ENCODE results near the gene PKM.
"Not testable (repeated sequence)": the region's sequence is repeated elsewhere in the genome, so short reads cannot be mapped to it uniquely, and the experiment has no call there.

Gene PKM

DNA sequence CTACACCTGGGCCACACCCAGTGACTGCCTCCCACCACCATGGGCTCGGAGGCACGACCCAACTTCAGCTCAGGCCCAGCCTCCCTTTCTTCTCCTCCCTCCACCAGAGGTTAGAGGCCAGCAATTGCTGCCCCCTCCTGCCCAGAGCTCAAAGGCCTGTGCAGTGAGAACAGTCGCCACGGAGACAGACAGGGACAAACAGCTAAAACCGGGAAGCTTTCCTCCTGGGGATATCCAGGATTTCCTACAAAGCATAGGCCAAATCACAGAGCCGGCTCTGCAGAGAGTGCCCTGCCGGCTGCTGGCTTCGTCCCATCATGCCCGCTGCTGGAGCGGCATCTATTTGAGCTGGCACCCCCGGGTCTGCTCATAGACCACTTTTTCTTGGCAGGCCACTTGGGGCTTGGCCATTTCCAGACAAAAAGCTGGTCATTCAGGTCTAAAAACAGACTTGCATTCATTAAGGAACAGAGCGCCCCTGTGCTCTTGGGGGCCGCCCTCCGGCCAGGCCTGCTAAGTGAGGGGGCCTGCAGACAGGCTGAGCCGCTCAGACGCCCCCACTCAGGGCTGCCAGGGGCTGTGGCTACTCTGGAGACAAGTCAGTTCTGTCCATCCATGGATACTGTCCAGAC is 50.9 kb downstream of the PKM start:
- Mint-ChIP-seq H3K4me3 (no peak overlapping the region), H3K27me3 (peaks cover 46% of the 10 kb centered on the region), H3K27ac (no peak overlapping the region), H3K9me3 (no peaks in the 10 kb centered on the region), H3K4me1 (no peaks in the 10 kb centered on the region)
- DNase-seq: no peak
- ATAC-seq: no peak

DNA sequence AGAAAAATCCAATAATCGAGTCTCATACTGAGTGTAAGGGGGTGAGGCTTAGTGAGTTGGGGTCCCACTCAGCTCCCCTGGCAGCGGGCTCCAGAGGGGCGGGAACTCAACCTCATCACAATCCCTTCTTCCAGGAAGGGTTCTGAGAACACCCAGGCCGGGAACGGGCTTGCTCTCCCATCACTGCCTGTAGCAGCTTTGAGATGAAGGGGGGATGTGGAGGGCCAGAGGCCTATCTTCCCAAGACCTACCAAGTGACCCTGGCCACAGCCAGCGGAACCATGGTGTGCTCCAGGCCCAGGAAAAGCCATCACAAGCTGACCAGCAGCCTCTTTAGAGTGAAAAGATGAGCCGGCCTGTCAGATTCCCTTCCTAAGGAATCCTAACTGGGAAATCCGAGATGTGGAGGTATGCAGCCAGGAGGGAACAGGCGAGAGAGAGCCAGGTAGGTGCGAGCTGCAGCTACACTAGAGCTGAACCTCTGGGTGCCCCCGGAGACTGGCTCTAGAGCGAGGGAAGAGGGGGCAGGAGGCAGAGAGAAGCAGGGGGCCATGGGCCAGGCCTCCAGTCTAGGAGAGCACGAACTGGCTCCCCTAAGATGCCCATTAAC is 51.9 kb downstream of the PKM start:
- peaks cover 36% of the 10 kb centered on the region for H3K27me3 Mint-ChIP-seq
- H3K27ac Mint-ChIP-seq: no peak overlapping the region
- H3K4me3 Mint-ChIP-seq: no peak overlapping the region
- no peak for DNase-seq
- H3K4me1 Mint-ChIP-seq: no peaks in the 10 kb centered on the region
- no peak for ATAC-seq
- H3K9me3 Mint-ChIP-seq: no peaks in the 10 kb centered on the region

DNA sequence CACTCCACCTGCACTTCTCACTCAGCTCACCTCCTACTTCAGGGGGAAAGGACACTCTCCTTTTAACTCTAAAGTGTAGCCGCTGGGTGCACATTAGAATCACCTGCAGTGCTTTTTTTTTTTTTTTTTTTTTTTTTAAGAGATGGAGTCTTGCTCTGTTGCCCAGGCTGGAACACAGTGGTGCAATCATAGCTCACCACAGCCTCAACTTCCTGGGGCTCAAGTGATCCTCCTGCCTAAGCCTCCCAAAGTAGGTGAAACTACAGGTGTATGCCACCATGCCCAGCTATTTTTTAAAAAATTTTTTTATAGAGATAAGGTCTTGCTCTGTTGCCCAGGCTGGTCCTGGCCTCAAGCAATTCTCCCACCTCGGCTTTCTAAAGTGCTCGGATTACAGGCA is 54.2 kb downstream of the PKM start:
- no peaks in the 10 kb centered on the region for H3K4me1 Mint-ChIP-seq
- peaks cover 12% of the 10 kb centered on the region for H3K27me3 Mint-ChIP-seq
- no peak for DNase-seq
- H3K4me3 Mint-ChIP-seq: no peak overlapping the region
- no peak for ATAC-seq
- no peaks in the 10 kb centered on the region for H3K9me3 Mint-ChIP-seq
- H3K27ac Mint-ChIP-seq: no peak overlapping the region

DNA sequence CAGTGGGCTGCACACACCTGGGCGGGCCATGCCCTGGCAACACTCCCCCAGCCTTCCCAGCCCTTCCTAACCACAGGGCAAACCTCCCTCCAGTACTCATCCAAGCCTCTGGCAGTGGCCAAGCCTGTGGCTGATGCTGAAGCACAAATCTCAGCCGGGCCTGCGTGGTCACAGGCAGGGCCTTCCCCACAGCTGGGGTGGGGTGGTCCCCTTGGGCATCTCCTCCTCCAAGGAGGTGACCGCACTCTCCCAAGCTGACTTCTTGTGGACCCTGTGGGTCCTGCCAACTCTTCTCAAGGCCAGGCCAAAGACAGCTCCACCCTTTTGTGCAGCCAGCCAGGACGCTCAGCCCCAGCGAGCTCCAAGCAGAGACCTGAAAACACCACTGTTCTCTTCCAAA is 54.8 kb downstream of the PKM start:
- no peaks in the 10 kb centered on the region for H3K4me1 Mint-ChIP-seq
- H3K9me3 Mint-ChIP-seq: no peaks in the 10 kb centered on the region
- peaks cover 7% of the 10 kb centered on the region for H3K27me3 Mint-ChIP-seq
- ATAC-seq (no peak), DNase-seq (no peak)
- no peak overlapping the region for H3K27ac Mint-ChIP-seq
- no peak overlapping the region for H3K4me3 Mint-ChIP-seq

DNA sequence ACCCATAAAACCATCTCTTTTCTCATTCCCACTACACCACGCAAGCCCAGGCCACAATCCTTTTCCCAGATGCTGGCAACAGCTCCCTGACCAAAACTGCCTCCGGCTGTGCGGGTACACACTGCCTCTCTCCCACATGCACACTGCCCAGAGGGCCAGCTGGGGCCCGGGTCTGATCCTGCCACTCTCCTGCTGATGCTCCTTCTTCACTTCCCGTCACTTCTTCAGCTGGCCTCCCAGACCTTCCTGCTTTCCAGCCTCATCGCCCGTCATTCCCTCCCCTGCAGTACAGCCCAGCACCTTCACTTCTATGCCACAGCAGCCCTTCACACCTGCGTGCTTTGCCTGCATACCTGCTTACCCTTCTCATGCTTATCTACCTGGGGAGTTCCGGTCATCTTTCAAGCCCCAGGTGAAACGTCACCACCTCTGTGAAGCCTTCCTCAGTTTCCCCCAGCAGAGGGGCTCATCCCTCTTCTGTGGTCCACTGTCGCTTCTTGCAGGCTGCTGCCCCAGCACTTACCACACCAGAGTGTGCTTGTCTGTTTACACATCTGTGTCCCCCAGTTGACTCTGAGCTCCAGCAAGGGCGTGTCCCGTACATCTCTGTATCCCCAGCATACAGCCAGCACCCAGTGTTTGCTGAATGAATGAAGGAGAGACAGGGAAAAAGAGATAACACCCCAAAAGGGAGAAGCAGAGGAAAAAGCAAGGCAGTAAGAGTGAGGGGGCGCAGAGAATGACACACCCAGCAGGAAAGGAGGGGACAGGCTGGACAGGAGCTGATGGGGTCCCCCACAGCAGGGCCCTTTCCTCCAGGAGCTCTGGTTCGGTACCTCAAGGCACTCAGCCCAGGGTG is 55.6 kb downstream of the PKM start:
- H3K9me3 Mint-ChIP-seq: no peaks in the 10 kb centered on the region
- H3K4me3 Mint-ChIP-seq: no peak overlapping the region
- peak; percentile 15 for ATAC-seq
- peak overlapping the region; percentile 4 to 23 for H3K27ac Mint-ChIP-seq
- no peaks in the 10 kb centered on the region for H3K27me3 Mint-ChIP-seq
- no peak for DNase-seq
- no peaks in the 10 kb centered on the region for H3K4me1 Mint-ChIP-seq

DNA sequence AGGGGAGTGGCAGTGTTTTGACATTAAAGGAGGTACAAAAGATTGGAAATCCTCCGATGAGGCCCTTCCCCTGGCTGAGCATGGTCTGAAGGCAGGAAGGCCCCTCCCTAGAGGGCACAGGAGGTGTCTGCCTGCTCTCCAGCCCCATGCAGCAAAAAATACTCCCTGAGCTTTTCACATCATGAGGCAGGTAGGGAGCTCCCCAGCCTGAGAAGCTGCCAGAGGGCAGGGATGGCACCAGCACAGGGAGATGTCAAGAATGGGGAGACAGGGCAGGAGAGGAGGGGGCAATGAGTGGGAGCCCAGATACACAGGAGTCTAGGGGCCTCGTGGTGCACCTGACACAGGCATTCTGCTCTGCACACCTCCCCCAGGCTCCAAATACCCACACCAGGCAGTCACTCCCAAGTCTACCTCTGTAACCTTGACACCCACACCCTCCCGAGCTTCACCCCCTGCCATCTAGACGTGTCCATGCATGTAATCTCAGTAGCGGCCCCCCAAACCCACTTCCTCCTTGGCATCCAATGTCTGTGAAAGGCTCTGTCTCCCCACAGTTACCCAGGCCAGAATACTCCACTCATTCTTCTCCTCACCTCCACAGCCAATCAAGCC is 56.3 kb downstream of the PKM start:
- H3K9me3 Mint-ChIP-seq: no peaks in the 10 kb centered on the region
- no peaks in the 10 kb centered on the region for H3K4me1 Mint-ChIP-seq
- no peak overlapping the region for H3K4me3 Mint-ChIP-seq
- ATAC-seq (no peak), DNase-seq (no peak)
- H3K27ac Mint-ChIP-seq: peak overlapping the region; percentile 14 to 23
- H3K27me3 Mint-ChIP-seq: no peaks in the 10 kb centered on the region

DNA sequence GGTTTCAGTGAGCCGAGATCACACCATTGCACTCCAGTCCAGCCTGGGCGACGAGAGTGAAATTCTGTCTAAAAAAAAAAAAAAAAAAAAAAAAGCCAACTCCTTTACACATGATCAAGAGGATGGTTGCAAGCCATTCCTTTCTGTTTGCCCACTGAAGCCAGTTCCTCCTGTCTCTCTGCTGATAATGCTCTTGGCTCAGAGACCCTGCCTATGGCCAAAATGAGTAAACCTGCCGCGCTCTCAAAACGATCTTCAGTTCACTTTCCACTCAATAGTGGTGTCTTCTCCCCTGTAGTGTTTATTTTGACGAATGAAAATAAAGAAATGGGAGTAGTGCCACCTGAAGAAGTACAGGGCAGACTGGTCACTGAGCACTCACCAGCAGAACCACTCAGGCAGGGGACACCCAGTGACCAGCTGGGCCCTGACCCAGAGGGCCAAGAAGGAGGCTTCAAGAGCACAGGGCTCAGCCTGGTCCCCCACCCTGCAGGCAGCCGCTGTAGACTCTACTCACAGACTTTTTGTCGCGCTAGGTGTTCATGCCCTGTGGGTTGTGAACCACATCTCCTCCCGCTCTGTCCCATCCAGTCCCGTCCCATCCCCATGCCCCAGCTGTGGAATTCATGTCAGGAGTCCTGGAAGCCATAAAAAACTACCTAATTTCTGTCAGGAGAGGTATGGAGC is 57.0 kb downstream of the PKM start:
- Mint-ChIP-seq H3K27me3 (peaks cover 6% of the 10 kb centered on the region), H3K4me3 (no peak overlapping the region), H3K9me3 (no peaks in the 10 kb centered on the region), H3K27ac (peak overlapping the region in 1 of 2 donors; percentile 14), H3K4me1 (peaks cover 4% of the 10 kb centered on the region)
- no peak for ATAC-seq
- DNase-seq: no peak

DNA sequence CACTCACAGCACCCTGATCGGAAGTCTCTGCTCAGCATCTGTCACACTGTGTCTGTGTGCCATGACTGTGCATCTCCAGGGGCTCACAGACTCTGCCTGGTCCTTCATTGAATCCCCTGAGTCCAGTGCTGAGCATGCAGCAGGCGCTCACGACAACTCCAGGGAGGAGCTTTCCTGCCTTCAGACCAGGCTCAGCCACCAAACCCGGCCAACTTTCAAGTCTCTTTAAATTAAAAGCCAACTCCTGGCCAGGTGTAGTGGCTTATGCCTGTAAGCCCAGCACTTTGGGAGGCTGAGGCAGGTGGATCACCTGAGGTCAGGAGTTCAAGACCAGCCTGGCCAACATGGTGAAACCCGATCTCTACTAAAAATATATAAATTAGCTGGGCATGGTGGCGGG is 57.6 kb downstream of the PKM start:
- ATAC-seq: no peak
- Mint-ChIP-seq H3K27ac (no peak overlapping the region), H3K9me3 (no peaks in the 10 kb centered on the region), H3K4me1 (peaks cover 10% of the 10 kb centered on the region), H3K27me3 (peaks cover 7% of the 10 kb centered on the region), H3K4me3 (no peak overlapping the region)
- DNase-seq: no peak

DNA sequence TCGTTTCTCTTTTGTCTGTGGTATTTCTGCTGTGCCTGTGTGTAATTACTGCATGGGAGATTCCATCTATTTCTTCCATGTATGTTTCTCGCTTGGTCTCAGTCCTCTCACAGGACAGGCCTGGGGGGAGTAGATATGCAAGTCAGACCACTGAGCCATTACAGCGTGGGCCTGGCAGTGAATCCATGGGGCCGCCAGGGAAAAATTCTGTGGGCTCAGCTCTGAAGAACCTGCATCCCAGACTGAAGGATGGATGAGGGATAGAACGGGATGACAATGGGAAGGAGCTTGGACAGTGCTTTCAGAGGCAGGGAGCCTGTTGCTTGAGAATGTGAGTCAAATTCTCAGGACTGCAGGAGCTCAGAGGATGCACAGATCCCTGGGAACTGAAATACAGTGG is 58.2 kb downstream of the PKM start:
- peaks cover 13% of the 10 kb centered on the region for H3K27me3 Mint-ChIP-seq
- H3K4me1 Mint-ChIP-seq: peaks cover 16% of the 10 kb centered on the region
- H3K27ac Mint-ChIP-seq: peak overlapping the region in 1 of 2 donors; percentile 41
- H3K9me3 Mint-ChIP-seq: no peaks in the 10 kb centered on the region
- DNase-seq (no peak), ATAC-seq (no peak)
- no peak overlapping the region for H3K4me3 Mint-ChIP-seq

DNA sequence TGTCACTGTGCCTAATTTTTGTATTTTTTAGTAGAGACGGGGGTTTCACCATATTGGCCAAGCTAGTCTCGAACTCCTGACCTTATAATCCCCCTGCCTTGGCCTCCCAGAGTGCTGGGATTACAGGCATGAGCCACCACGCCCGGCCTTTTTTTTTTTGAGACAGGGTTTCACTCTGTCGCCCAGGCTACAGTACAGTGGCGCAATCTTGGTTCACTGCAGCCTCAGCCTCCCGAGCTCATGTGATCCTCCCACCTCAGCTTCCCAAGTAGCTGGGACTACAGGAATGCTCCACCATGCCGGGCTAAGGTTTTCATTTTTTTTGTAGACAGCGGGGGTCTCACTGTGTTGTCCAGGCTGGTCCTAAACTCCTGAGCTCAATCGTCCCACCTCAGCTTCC is 59.0 kb downstream of the PKM start:
- not testable (repeated sequence) for ATAC-seq, DNase-seq, H3K9me3 Mint-ChIP-seq, H3K4me3 Mint-ChIP-seq, H3K27ac Mint-ChIP-seq
- peaks cover 17% of the 10 kb centered on the region for H3K27me3 Mint-ChIP-seq
- H3K4me1 Mint-ChIP-seq: peaks cover 16% of the 10 kb centered on the region

DNA sequence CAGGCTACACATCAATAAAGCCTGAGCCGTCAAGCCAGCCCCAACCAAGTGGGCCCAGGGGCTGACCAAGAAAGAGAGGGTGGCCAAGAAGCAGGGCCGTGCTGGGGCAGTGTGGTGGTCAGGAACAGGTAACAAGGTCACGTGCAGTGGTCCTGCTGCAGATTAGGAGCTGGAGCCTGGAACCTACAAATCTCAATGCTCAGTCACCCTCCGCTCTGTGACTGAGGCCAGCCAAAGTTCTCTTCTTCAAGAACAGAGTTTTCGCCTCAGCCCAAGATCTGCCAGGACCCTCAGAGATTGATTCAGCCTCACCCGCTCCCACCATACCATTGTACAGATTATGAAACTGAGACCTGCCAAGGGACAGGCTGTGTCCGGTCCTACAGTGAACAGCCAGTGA is 60.3 kb downstream of the PKM start:
- H3K9me3 Mint-ChIP-seq: no peaks in the 10 kb centered on the region
- no peak overlapping the region for H3K27ac Mint-ChIP-seq
- peaks cover 26% of the 10 kb centered on the region for H3K27me3 Mint-ChIP-seq
- DNase-seq (no peak), ATAC-seq (no peak)
- no peak overlapping the region for H3K4me3 Mint-ChIP-seq
- H3K4me1 Mint-ChIP-seq: peaks cover 16% of the 10 kb centered on the region

DNA sequence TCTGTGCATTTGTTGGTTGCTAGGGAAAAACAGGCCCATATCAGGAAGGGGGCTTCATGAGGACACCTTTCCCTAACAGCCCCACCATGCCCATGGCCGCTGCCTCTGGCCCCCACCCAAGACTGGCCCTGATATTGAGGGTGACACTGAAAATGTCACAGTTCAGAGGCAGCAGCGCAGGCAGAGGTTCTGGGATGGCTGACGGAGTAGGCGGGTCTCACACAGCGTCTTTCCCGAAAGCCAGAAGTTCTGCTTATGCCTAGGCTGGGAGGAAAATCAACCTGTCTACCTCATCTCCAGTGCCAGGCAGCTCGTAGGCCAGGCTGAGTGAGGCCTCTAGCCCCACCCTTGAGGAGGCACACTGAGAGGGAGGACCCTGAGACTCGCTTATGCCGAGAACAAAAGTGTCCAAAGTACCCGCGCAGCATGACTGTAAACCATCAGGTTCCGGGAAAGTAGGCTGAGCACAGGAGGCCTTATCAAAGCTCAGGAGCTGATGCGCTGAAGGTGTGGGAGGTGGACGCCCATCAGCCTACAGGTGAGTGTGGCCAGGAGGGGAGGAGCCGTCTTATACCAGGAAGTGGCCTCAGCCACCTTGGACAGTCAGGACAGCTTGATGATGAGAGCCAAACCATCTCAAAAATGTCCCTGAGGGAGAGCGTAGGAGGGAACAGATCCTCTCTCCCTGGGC is 60.9 kb downstream of the PKM start:
- DNase-seq (no peak), ATAC-seq (no peak)
- H3K9me3 Mint-ChIP-seq: no peaks in the 10 kb centered on the region
- H3K4me1 Mint-ChIP-seq: peaks cover 16% of the 10 kb centered on the region
- H3K27ac Mint-ChIP-seq: no peak overlapping the region
- H3K27me3 Mint-ChIP-seq: peaks cover 26% of the 10 kb centered on the region
- H3K4me3 Mint-ChIP-seq: no peak overlapping the region

DNA sequence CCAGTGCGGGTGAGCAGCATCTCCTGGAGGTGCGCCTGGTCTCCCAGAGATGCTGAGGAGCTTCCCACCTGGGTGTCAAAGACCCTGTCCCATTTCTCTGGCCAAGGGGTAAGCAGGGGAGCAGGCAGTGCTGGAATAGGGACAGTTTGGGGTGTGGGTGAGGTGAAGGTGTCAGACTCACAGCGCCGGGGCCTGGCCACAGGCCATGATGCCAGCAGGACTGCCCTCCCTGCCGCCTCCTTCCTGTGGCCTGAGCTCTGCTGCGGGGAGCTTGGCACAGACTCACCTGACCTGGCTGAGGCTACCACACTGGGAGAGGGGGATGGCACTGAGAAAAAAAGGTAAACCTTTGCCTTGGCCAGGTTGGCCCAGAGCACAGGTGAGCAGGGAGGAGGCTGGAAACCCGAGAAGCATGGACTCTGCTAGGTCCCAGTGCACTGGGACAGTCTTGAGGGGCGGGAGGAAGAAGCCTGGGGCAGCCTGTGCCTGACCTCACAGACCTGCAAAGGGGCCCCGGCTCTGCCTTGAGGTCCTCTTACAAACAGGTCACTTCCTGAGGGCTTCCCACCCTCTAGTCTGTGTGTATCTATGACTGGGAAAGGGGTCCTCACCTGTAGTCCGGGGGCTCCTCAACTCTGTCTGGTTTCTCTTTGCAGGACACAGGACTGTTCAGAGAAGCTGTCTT is 61.6 kb downstream of the PKM start:
- peaks cover 26% of the 10 kb centered on the region for H3K27me3 Mint-ChIP-seq
- H3K4me1 Mint-ChIP-seq: peaks cover 16% of the 10 kb centered on the region
- no peaks in the 10 kb centered on the region for H3K9me3 Mint-ChIP-seq
- no peak for ATAC-seq
- no peak overlapping the region for H3K4me3 Mint-ChIP-seq
- DNase-seq: no peak
- peak overlapping the region in 1 of 2 donors; percentile 86 for H3K27ac Mint-ChIP-seq

DNA sequence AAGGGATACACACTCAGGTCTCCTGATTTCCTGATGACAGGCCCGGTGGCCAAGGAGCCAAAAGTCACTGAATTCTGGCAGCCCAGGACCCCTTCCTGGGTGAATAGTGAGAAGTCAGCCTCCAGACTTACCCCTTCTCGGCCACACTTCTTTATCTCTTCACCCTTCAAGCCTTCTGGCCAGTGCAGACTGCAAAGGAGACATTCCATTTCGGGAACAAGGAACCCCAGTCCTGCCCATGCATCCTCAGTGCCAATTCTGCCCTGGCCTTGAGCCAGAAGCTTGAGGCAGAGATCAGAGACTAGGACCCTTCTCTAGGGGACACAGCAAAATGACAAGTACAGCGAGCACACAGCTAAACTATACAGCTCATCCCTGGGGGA is 62.2 kb downstream of the PKM start:
- no peak overlapping the region for H3K4me3 Mint-ChIP-seq
- no peak for DNase-seq
- ATAC-seq: peak; percentile 18
- peaks cover 16% of the 10 kb centered on the region for H3K4me1 Mint-ChIP-seq
- peaks cover 26% of the 10 kb centered on the region for H3K27me3 Mint-ChIP-seq
- H3K9me3 Mint-ChIP-seq: no peaks in the 10 kb centered on the region
- peak overlapping the region in 1 of 2 donors; percentile 86 for H3K27ac Mint-ChIP-seq

All from stimulated activated naive CD8-positive, alpha-beta T cell treated with anti-CD3 and anti-CD28 coated beads, Interleukin-15, amount 100 ng/mL, for 72 hours (primary cell).